NT2/D1 (cell line): ENCODE measurements around the gene EGLN2.
"Not testable (repeated sequence)": the region's sequence is repeated elsewhere in the genome, so short reads cannot be mapped to it uniquely, and the experiment has no call there.

Experiments
- DNase-seq: peaks from one replicate; pipeline ENCODE4 v3.0.0-alpha.2; 2011; ENCODE audit warnings: low read depth, low spot score
- H3K27me3 ChIP-seq: 2 replicates; pipeline ENCODE4 v1.6.0; 2011; ENCODE audit warnings: mild to moderate bottlenecking; ENCODE audit not compliant: insufficient read length, insufficient read depth
- H3K36me3 ChIP-seq: 2 replicates; pipeline ENCODE4 v1.6.1; 2011; ENCODE audit warnings: mild to moderate bottlenecking, low read length, mixed read lengths; ENCODE audit not compliant: insufficient read depth, insufficient read length
- H3K4me1 ChIP-seq: 2 replicates; pipeline ENCODE4 v1.5.1; 2011; ENCODE audit not compliant: insufficient read depth, insufficient read length
- H3K4me3 ChIP-seq: 2 replicates; pipeline ENCODE4 v1.5.1; 2011; ENCODE audit warnings: low read depth; ENCODE audit not compliant: insufficient read length
- H3K9ac ChIP-seq: 2 replicates; pipeline ENCODE4 v1.6.0; 2011; ENCODE audit warnings: low read depth; ENCODE audit not compliant: insufficient read length
- H3K9me3 ChIP-seq: 2 replicates; pipeline ENCODE4 v1.5.1; 2011; ENCODE audit warnings: mild to moderate bottlenecking, low read length; ENCODE audit not compliant: insufficient read depth
- SUZ12 ChIP-seq: IDR thresholded peaks from 2 replicates; pipeline ENCODE4 v1.6.1; 2011; ENCODE audit not compliant: insufficient read length, insufficient read depth; ENCODE audit errors: extremely low read depth
- YY1 ChIP-seq: IDR thresholded peaks from 2 replicates; pipeline ENCODE4 v1.6.1; 2011; ENCODE audit not compliant: insufficient read length, insufficient read depth
- ZNF274 ChIP-seq: IDR thresholded peaks from 2 replicates; pipeline ENCODE4 v1.6.1; 2011; ENCODE audit warnings: mild to moderate bottlenecking, low read depth, low read length

The EGLN2 gene

GRCh38 chr19:40829205-40829604, 30.2 kb downstream of the EGLN2 start:
- Histone ChIP-seq H3K36me3 (no peaks in the 10 kb centered on the region), H3K27me3 (no peaks in the 10 kb centered on the region), H3K4me1 (no peaks in the 10 kb centered on the region), H3K9ac (no peak overlapping the region), H3K9me3 (no peaks in the 10 kb centered on the region), H3K4me3 (no peak overlapping the region)
- TF ChIP-seq ZNF274 (no peak), SUZ12 (no peak), YY1 (no peak)
- no peak for DNase-seq

- not testable (repeated sequence) for H3K27me3 ChIP-seq, H3K9me3 ChIP-seq, H3K4me1 ChIP-seq, H3K4me3 ChIP-seq, H3K36me3 ChIP-seq, DNase-seq, H3K9ac ChIP-seq
Observed at GRCh38 chr19:40830741-40831140, 31.8 kb downstream of the EGLN2 start.

- H3K4me1 ChIP-seq = no peaks in the 10 kb centered on the region
- H3K36me3 ChIP-seq = no peaks in the 10 kb centered on the region
- H3K9me3 ChIP-seq = no peaks in the 10 kb centered on the region
- TF ChIP-seq ZNF274 (no peak), SUZ12 (no peak), YY1 (no peak)
- no peak overlapping the region for H3K9ac ChIP-seq
- H3K27me3 ChIP-seq = no peaks in the 10 kb centered on the region
- DNase-seq = no peak
- no peak overlapping the region for H3K4me3 ChIP-seq
Observed at GRCh38 chr19:40831502-40832430, 32.8 kb downstream of the EGLN2 start.

GRCh38 chr19:40832431-40832790, 33.4 kb downstream of the EGLN2 start:
- H3K4me3 ChIP-seq, H3K4me1 ChIP-seq, H3K36me3 ChIP-seq, DNase-seq, H3K9me3 ChIP-seq, H3K27me3 ChIP-seq, H3K9ac ChIP-seq: not testable (repeated sequence)

- not testable (repeated sequence) for H3K9ac ChIP-seq
Observed at GRCh38 chr19:40833728-40834533, 34.9 kb downstream of the EGLN2 start.

GRCh38 chr19:40836754-40837429, 37.9 kb downstream of the EGLN2 start:
- H3K9ac ChIP-seq = no peak overlapping the region
- H3K4me1 ChIP-seq = no peaks in the 10 kb centered on the region
- H3K4me3 ChIP-seq = no peak overlapping the region
- H3K36me3 ChIP-seq = no peaks in the 10 kb centered on the region
- no peaks in the 10 kb centered on the region for H3K9me3 ChIP-seq
- TF ChIP-seq ZNF274 (no peak), YY1 (no peak), SUZ12 (no peak)
- H3K27me3 ChIP-seq = no peaks in the 10 kb centered on the region
- DNase-seq = no peak

More at GRCh38 chr19:40833728-40834533, 34.9 kb downstream of the EGLN2 start:
- not testable (repeated sequence) for H3K27me3 ChIP-seq, H3K36me3 ChIP-seq, H3K4me1 ChIP-seq, H3K9me3 ChIP-seq, DNase-seq, H3K4me3 ChIP-seq

- not testable (repeated sequence) for H3K4me1 ChIP-seq, H3K9me3 ChIP-seq, H3K4me3 ChIP-seq, H3K36me3 ChIP-seq, H3K9ac ChIP-seq, DNase-seq, H3K27me3 ChIP-seq
Observed at GRCh38 chr19:40838477-40838876, 39.5 kb downstream of the EGLN2 start.

- not testable (repeated sequence) for H3K36me3 ChIP-seq, H3K4me1 ChIP-seq, H3K4me3 ChIP-seq, DNase-seq, H3K9me3 ChIP-seq, H3K9ac ChIP-seq
- H3K27me3 ChIP-seq = peaks cover 10% of the 10 kb centered on the region
Observed at GRCh38 chr19:40842012-40842411, 43.0 kb downstream of the EGLN2 start.

GRCh38 chr19:40842997-40843652, 44.1 kb downstream of the EGLN2 start:
- H3K4me1 ChIP-seq, H3K9me3 ChIP-seq, DNase-seq, H3K36me3 ChIP-seq, H3K4me3 ChIP-seq, H3K9ac ChIP-seq: not testable (repeated sequence)
- H3K27me3 ChIP-seq = peaks cover 17% of the 10 kb centered on the region

- not testable (repeated sequence) for H3K4me3 ChIP-seq, DNase-seq, H3K9me3 ChIP-seq, H3K9ac ChIP-seq, H3K4me1 ChIP-seq, H3K36me3 ChIP-seq
- peaks cover 19% of the 10 kb centered on the region for H3K27me3 ChIP-seq
Observed at GRCh38 chr19:40843653-40844052, 44.7 kb downstream of the EGLN2 start.
